Prostate gland (tissue), 2 donors: Measurements from ENCODE around the gene CENPX.

Experiments used
- POLR2A ChIP-seq: fragments of 450-650 bp; IDR thresholded peaks from one replicate; pipeline ENCODE4 v1.6.1; 2016; ENCODE audit warnings: antibody characterized with exemption, mild to moderate bottlenecking
- POLR2AphosphoS5 ChIP-seq: sonication (generic); formaldehyde crosslinking; IDR thresholded peaks from one replicate; pipeline ENCODE4 v1.6.1; 2017; ENCODE audit warnings: antibody characterized with exemption
- TF ChIP-seq, protein P1 (sequence below), 4 experiments: fragments of 200-600 bp in 2 of 4; fragments of 450-650 bp in 2 of 4; sonication (generic) in 2 of 4; IDR thresholded peaks; 1 replicate in 3 of 4; 2 replicates in 1 of 4; pipeline ENCODE4 v1.5.1; 2016 to 2019; ENCODE audit warnings: antibody characterized with exemption in 4 of 4, mild to moderate bottlenecking in 2 of 4, moderate library complexity in 2 of 4

DNA sequence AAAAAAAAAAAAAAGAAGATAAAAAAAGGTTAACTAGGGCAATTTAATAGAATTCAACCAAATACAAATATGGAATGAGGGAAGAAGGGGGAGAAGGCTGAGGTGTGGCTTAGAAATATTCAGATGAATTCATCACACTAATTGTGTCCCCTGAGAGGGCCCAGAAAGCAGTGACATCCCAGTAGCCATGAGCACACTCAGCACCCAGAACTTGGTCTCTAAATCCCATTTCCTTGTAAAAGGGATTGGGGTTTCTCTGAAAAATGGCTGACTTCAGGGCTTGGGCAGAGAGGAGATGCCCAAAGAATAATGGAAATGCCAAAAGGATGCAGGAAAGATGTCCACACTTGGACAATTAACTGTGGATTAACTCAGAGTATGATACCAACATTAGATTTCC lies 49.2 kb downstream of the CENPX start:
- TF ChIP-seq, protein P1, sequence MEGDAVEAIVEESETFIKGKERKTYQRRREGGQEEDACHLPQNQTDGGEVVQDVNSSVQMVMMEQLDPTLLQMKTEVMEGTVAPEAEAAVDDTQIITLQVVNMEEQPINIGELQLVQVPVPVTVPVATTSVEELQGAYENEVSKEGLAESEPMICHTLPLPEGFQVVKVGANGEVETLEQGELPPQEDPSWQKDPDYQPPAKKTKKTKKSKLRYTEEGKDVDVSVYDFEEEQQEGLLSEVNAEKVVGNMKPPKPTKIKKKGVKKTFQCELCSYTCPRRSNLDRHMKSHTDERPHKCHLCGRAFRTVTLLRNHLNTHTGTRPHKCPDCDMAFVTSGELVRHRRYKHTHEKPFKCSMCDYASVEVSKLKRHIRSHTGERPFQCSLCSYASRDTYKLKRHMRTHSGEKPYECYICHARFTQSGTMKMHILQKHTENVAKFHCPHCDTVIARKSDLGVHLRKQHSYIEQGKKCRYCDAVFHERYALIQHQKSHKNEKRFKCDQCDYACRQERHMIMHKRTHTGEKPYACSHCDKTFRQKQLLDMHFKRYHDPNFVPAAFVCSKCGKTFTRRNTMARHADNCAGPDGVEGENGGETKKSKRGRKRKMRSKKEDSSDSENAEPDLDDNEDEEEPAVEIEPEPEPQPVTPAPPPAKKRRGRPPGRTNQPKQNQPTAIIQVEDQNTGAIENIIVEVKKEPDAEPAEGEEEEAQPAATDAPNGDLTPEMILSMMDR (IDR thresholded peaks at IDR 0.05): no peak
- TF ChIP-seq POLR2A (no peak), POLR2AphosphoS5 (no peak)
